Mesendoderm (in vitro differentiated cells): ENCODE data around the gene TTC32.

ENCODE experiments used
- DNase-seq: peaks from one replicate; pipeline ENCODE4 v3.0.0; 2013
- H2AK5ac ChIP-seq: 2 replicates; pipeline ENCODE4 v1.6.1; 2013; ENCODE audit warnings: low read length, inconsistent platforms
- H2BK120ac ChIP-seq: 2 replicates; pipeline ENCODE4 v1.6.1; 2013; ENCODE audit warnings: low read depth, mild to moderate bottlenecking, low read length, moderate library complexity, mixed read lengths
- H2BK15ac ChIP-seq: replicated peaks from 2 replicates; pipeline ENCODE4 v1.6.1; 2013; ENCODE audit warnings: low read depth, mild to moderate bottlenecking, moderate library complexity
- H2BK5ac ChIP-seq: 2 replicates; pipeline ENCODE4 v1.6.1; 2013; ENCODE audit warnings: low read length, inconsistent platforms
- H3K18ac ChIP-seq: 2 replicates; pipeline ENCODE4 v1.6.1; 2013; ENCODE audit warnings: mild to moderate bottlenecking, low read length, mixed read lengths
- H3K23ac ChIP-seq: one replicate; pipeline ENCODE4 v1.6.1; 2013; ENCODE audit warnings: low read length
- H3K27ac ChIP-seq: 2 replicates; pipeline ENCODE4 v1.5.1; 2013; ENCODE audit warnings: low read depth, mild to moderate bottlenecking, inconsistent platforms, low read length, moderate library complexity
- H3K27me3 ChIP-seq: 2 replicates; pipeline ENCODE4 v1.6.1; 2013; ENCODE audit warnings: low read length, control low read depth, mild to moderate bottlenecking, inconsistent platforms; ENCODE audit not compliant: insufficient read depth, poor library complexity
- H3K36me3 ChIP-seq: 2 replicates; pipeline ENCODE4 v1.6.1; 2013; ENCODE audit warnings: low read length, inconsistent platforms; ENCODE audit not compliant: control insufficient read depth, insufficient read depth
- H3K4ac ChIP-seq: one replicate; pipeline ENCODE4 v1.6.1; 2013; ENCODE audit warnings: low read depth, mild to moderate bottlenecking, low read length, moderate library complexity
- H3K4me1 ChIP-seq: 2 replicates; pipeline ENCODE4 v1.6.1; 2013; ENCODE audit warnings: low read depth, low read length, inconsistent platforms; ENCODE audit not compliant: control insufficient read depth
- H3K4me2 ChIP-seq: 2 replicates; pipeline ENCODE4 v1.6.1; 2013; ENCODE audit warnings: low read length
- H3K4me3 ChIP-seq: 2 replicates; pipeline ENCODE4 v1.5.1; 2013; ENCODE audit warnings: mild to moderate bottlenecking, low read length
- H3K56ac ChIP-seq: one replicate; pipeline ENCODE4 v1.6.1; 2013; ENCODE audit warnings: low read length
- H3K79me1 ChIP-seq: 2 replicates; pipeline ENCODE4 v1.6.1; 2013; ENCODE audit warnings: low read length, inconsistent platforms
- H3K79me2 ChIP-seq: 2 replicates; pipeline ENCODE4 v1.6.1; 2013; ENCODE audit warnings: mild to moderate bottlenecking, low read length; ENCODE audit not compliant: control insufficient read depth, insufficient read depth
- H3K9ac ChIP-seq: 2 replicates; pipeline ENCODE4 v1.6.1; 2013; ENCODE audit warnings: low read length, inconsistent platforms
- H4K5ac ChIP-seq: one replicate; pipeline ENCODE4 v1.6.1; 2013; ENCODE audit warnings: low read length
- H4K8ac ChIP-seq: one replicate; pipeline ENCODE4 v1.6.1; 2013; ENCODE audit warnings: low read depth, mild to moderate bottlenecking, control low read depth, low read length, moderate library complexity
- WGBS: extraction: QIAGEN DNeasy Blood & Tissue Kit; methylation state at CpG from one replicate; pipeline ENCODE4 v1.1.7; 2013; ENCODE audit warnings: low lambda C conversion rate, missing lambda C conversion rate; ENCODE audit not compliant: insufficient coverage; ENCODE audit errors: extremely low coverage; 5-methylcytosine and 5-hydroxymethylcytosine counted together

TTC32 gene

DNA sequence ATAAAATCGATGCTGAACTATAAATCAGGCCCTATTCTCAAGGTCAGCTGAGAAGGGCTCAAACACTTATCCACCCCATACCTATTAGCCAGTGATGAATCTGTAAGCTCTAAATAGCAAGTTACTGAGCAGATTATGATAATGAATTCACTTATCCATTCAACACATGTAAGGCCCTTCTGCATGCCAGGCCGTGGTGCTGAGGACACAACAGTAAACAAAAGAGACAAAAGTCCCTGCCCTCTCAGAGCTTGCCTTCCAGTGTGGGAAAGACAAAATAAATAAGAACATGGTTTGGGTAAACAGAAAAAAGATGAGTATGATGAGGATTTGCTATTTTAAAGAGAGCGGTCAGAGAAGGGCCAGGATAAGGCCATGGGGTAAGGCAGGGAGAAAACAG, 11.7 kb downstream of the TTC32 start:
- H3K27me3 ChIP-seq = no peaks in the 10 kb centered on the region
- no peaks in the 10 kb centered on the region for H3K79me1 ChIP-seq
- H3K4me1 ChIP-seq = no peaks in the 10 kb centered on the region
- H3K23ac ChIP-seq = no peak overlapping the region
- no peak overlapping the region for H2BK120ac ChIP-seq
- no peak overlapping the region for H3K27ac ChIP-seq
- no peak overlapping the region for H2BK5ac ChIP-seq
- DNase-seq = no peak
- no peak overlapping the region for H4K5ac ChIP-seq
- H3K36me3 ChIP-seq = no peaks in the 10 kb centered on the region
- WGBS = no CpG with 5 or more reads among the region's 3 CpGs
- H2BK15ac ChIP-seq = no peak overlapping the region
- H3K18ac ChIP-seq = no peak overlapping the region
- H3K4ac ChIP-seq = no peak overlapping the region
- H2AK5ac ChIP-seq = no peak overlapping the region
- no peak overlapping the region for H3K4me3 ChIP-seq
- H3K79me2 ChIP-seq = no peaks in the 10 kb centered on the region
- no peak overlapping the region for H3K9ac ChIP-seq
- no peak overlapping the region for H3K4me2 ChIP-seq
- H4K8ac ChIP-seq = no peak overlapping the region
- H3K56ac ChIP-seq = no peak overlapping the region

DNA sequence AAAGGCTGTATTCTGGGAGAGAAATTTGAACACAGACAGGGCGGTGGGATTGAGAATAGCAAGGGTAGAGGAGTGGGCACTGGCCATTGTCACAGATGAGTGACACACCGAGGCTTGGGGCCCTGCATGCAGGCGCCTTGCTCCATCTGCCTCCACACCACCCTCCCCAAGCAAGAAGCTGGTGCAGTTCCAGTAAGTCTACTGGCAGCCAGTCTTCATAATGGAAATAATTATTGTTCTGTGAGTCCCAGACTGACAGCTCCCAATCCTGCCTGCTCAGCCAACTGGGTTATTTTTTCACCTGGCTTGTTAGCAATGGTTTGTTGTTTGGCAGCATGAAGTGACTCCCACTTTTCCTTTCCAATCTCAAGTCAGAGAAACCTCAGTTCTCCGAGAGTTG, 13.0 kb downstream of the TTC32 start:
- no CpG with 5 or more reads among the region's 4 CpGs for WGBS
- no peak for DNase-seq
- no peak overlapping the region for H3K56ac ChIP-seq
- H3K4me1 ChIP-seq = no peaks in the 10 kb centered on the region
- H3K36me3 ChIP-seq = no peaks in the 10 kb centered on the region
- no peak overlapping the region for H2AK5ac ChIP-seq
- H3K4me3 ChIP-seq = no peak overlapping the region
- no peaks in the 10 kb centered on the region for H3K79me1 ChIP-seq
- H3K9ac ChIP-seq = no peak overlapping the region
- H2BK5ac ChIP-seq = no peak overlapping the region
- H2BK15ac ChIP-seq = no peak overlapping the region
- no peaks in the 10 kb centered on the region for H3K79me2 ChIP-seq
- no peak overlapping the region for H4K5ac ChIP-seq
- no peak overlapping the region for H3K4me2 ChIP-seq
- H3K18ac ChIP-seq = no peak overlapping the region
- no peak overlapping the region for H3K27ac ChIP-seq
- no peak overlapping the region for H2BK120ac ChIP-seq
- no peaks in the 10 kb centered on the region for H3K27me3 ChIP-seq
- no peak overlapping the region for H3K4ac ChIP-seq
- no peak overlapping the region for H3K23ac ChIP-seq
- no peak overlapping the region for H4K8ac ChIP-seq

DNA sequence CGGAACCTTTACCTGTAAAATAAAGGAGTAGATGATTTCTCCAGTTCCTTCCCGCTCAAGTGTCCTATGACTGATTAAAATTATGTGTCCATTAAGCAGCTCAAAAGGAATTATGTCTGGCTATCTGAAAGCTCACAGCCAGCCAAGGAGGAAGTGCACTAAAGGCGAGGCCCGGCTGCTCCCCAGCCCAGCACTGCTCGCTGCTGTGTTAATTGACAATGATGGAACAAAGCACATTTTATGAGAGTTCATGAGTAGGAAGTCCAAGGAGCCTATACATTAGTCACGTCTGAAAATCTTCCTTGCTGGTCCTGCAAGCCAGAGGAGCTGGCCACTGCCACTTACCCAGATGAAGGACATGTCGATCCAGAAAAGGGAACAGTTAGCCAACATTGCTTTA, 14.3 kb downstream of the TTC32 start:
- H3K4ac ChIP-seq = no peak overlapping the region
- no CpG with 5 or more reads among the region's 7 CpGs for WGBS

DNA sequence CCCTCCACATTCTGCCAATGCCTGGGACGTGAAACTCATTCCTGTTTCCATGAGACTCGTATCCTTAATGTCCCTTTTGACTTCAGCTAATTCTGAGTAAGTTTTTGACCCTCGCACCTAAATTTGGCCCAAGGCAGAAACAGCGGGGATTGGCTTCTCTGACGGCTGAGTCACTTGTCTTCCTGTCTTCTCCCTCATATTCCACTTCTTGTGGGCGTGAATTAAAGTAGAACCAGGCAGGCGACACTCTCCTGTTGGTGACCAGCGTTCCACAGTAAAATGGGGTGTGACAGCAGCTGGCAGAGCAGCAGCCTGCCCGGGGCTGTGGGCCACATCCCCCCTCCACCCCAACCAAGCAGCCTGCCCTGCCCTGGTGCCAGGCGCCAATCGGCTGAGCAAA, 15.5 kb downstream of the TTC32 start:
- no CpG with 5 or more reads among the region's 11 CpGs for WGBS
- H3K4me1 ChIP-seq = no peaks in the 10 kb centered on the region
- no peak overlapping the region for H3K4me2 ChIP-seq
- H3K9ac ChIP-seq = no peak overlapping the region
- H3K27me3 ChIP-seq = no peaks in the 10 kb centered on the region
- no peak overlapping the region for H3K23ac ChIP-seq
- H2BK15ac ChIP-seq = no peak overlapping the region
- DNase-seq = no peak
- H4K8ac ChIP-seq = no peak overlapping the region
- H3K4ac ChIP-seq = no peak overlapping the region
- H2BK120ac ChIP-seq = no peak overlapping the region
- H3K27ac ChIP-seq = no peak overlapping the region
- H4K5ac ChIP-seq = no peak overlapping the region
- no peak overlapping the region for H3K4me3 ChIP-seq
- H3K36me3 ChIP-seq = no peaks in the 10 kb centered on the region
- no peak overlapping the region for H3K18ac ChIP-seq
- H3K79me2 ChIP-seq = no peaks in the 10 kb centered on the region
- no peak overlapping the region for H2AK5ac ChIP-seq
- no peak overlapping the region for H2BK5ac ChIP-seq
- no peaks in the 10 kb centered on the region for H3K79me1 ChIP-seq
- no peak overlapping the region for H3K56ac ChIP-seq

More for the DNA sequence above, 14.3 kb downstream of the TTC32 start:
- no peaks in the 10 kb centered on the region for H3K36me3 ChIP-seq
- no peaks in the 10 kb centered on the region for H3K4me1 ChIP-seq
- no peak overlapping the region for H3K23ac ChIP-seq
- no peak for DNase-seq
- H3K4me3 ChIP-seq = no peak overlapping the region
- no peak overlapping the region for H3K18ac ChIP-seq
- no peak overlapping the region for H4K8ac ChIP-seq
- H3K79me2 ChIP-seq = no peaks in the 10 kb centered on the region
- H2BK15ac ChIP-seq = no peak overlapping the region
- no peaks in the 10 kb centered on the region for H3K27me3 ChIP-seq
- H3K79me1 ChIP-seq = no peaks in the 10 kb centered on the region
- H2BK120ac ChIP-seq = no peak overlapping the region
- H3K56ac ChIP-seq = no peak overlapping the region
- no peak overlapping the region for H3K27ac ChIP-seq
- no peak overlapping the region for H3K4me2 ChIP-seq
- H2BK5ac ChIP-seq = no peak overlapping the region
- no peak overlapping the region for H2AK5ac ChIP-seq
- H4K5ac ChIP-seq = no peak overlapping the region
- H3K9ac ChIP-seq = no peak overlapping the region

DNA sequence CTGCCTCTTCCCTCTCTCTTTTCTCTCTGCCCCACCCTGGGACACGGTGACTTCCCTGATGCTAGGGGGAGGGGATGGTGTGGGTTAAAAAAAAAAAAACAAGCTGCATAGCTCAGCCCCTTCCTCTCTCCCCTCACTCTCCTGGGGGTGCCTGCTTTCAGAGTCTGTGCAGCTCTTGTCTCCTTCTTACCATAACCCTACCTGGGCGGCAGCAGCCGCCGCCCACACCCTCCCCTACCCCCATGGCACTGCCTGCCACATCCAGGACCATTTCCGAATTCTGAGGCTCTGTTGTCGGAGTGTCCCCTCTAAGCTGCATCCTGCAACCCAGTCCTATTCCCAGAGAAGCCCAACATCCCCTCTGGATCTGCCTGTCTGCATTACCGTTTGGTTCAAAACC, 16.0 kb downstream of the TTC32 start:
- no peaks in the 10 kb centered on the region for H3K79me2 ChIP-seq
- H3K4ac ChIP-seq = no peak overlapping the region
- no peak overlapping the region for H3K27ac ChIP-seq
- no peak overlapping the region for H2BK15ac ChIP-seq
- no peak overlapping the region for H3K56ac ChIP-seq
- no peaks in the 10 kb centered on the region for H3K4me1 ChIP-seq
- H2BK120ac ChIP-seq = no peak overlapping the region
- no peak overlapping the region for H2AK5ac ChIP-seq
- WGBS = no CpG with 5 or more reads among the region's 7 CpGs
- H2BK5ac ChIP-seq = no peak overlapping the region
- DNase-seq = no peak
- H3K9ac ChIP-seq = no peak overlapping the region
- H4K8ac ChIP-seq = no peak overlapping the region
- H3K36me3 ChIP-seq = no peaks in the 10 kb centered on the region
- no peaks in the 10 kb centered on the region for H3K79me1 ChIP-seq
- H3K4me2 ChIP-seq = no peak overlapping the region
- H3K27me3 ChIP-seq = no peaks in the 10 kb centered on the region
- H3K18ac ChIP-seq = no peak overlapping the region
- H3K4me3 ChIP-seq = no peak overlapping the region
- H4K5ac ChIP-seq = no peak overlapping the region
- no peak overlapping the region for H3K23ac ChIP-seq

DNA sequence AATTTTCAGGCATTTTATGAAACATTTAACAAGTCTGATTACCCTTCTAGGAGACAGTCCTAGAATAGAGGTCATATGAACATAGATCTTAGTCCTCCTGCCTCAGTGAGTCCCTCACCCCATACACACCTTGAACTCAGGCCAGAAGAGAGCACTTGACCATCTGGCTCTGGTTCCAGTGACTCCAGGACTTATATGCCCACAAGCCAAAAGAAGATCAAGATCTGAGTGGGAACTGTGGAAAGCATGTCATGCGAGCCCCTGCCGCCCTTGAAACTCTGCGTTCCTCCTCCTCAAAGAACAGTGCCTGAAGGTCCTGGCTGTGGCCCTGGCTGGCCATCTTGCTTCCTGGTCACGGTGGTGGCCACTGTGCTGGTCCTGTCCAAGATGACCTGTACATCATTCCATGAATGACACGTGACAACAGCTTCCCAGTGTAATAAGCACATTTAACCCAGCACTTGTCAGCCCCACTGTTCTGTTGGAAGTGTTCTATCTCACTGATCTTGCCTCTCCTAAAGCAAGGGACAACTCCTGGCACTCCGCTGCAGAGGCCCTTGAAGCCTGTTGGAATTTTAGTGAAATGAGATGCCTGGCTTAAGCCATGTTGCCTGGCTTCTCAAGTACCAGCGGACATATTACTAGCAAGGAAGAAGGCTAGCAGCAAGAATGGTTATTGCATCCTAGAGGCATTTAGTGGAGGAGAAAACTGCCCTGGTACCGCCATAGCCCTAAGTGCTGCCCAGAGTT, 17.6 kb downstream of the TTC32 start:
- Histone ChIP-seq H3K27ac (no peak overlapping the region), H3K4me3 (no peak overlapping the region), H2AK5ac (no peak overlapping the region), H3K36me3 (no peaks in the 10 kb centered on the region), H4K8ac (no peak overlapping the region), H3K79me1 (no peaks in the 10 kb centered on the region), H3K4ac (no peak overlapping the region), H3K27me3 (no peaks in the 10 kb centered on the region), H2BK120ac (no peak overlapping the region), H3K4me1 (no peaks in the 10 kb centered on the region), H3K18ac (no peak overlapping the region), H2BK15ac (no peak overlapping the region), H3K56ac (no peak overlapping the region), H3K23ac (no peak overlapping the region), H3K4me2 (no peak overlapping the region), H3K79me2 (no peaks in the 10 kb centered on the region), H4K5ac (no peak overlapping the region), H2BK5ac (no peak overlapping the region), H3K9ac (no peak overlapping the region)
- WGBS = no CpG with 5 or more reads among the region's 8 CpGs
- DNase-seq = no peak
